Measurements from ENCODE around the gene COL6A1.
"Not testable (repeated sequence)": the region's sequence is repeated elsewhere in the genome, so short reads cannot be mapped to it uniquely, and the experiment has no call there.

Gene COL6A1

GRCh38 chr21:45969921-45970673 is 11.5 kb upstream of the COL6A1 start:
- Mint-ChIP-seq H3K4me1 (ENCODE audit: low read depth) (peaks cover 16% of the 10 kb centered on the region), H3K36me3 (ENCODE audit: low read depth) (no peaks in the 10 kb centered on the region), H3K4me3 (no peak overlapping the region), H3K9me3 (no peaks in the 10 kb centered on the region), H3K27me3 (peaks cover 50% of the 10 kb centered on the region), H3K27ac (no peak overlapping the region)
- intact Hi-C loops (cut with micrococcal nuclease) = no loop called here

GRCh38 chr21:45970674-45971615 is 10.6 kb upstream of the COL6A1 start:
- Mint-ChIP-seq H3K4me3 (no peak overlapping the region), H3K36me3 (ENCODE audit: low read depth) (no peaks in the 10 kb centered on the region), H3K9me3 (no peaks in the 10 kb centered on the region), H3K27ac (no peak overlapping the region), H3K4me1 (ENCODE audit: low read depth) (peaks cover 23% of the 10 kb centered on the region), H3K27me3 (peaks cover 59% of the 10 kb centered on the region)
- intact Hi-C loops (cut with micrococcal nuclease) = no loop called here

- H3K27ac Mint-ChIP-seq = no peak overlapping the region
- H3K36me3 Mint-ChIP-seq (ENCODE audit: low read depth) = no peaks in the 10 kb centered on the region
- no peak overlapping the region for H3K4me3 Mint-ChIP-seq
- peaks cover 23% of the 10 kb centered on the region for H3K4me1 Mint-ChIP-seq (ENCODE audit: low read depth)
- intact Hi-C loops (cut with micrococcal nuclease) = no loop called here
- peaks cover 67% of the 10 kb centered on the region for H3K27me3 Mint-ChIP-seq
- H3K9me3 Mint-ChIP-seq = no peaks in the 10 kb centered on the region
Measured at GRCh38 chr21:45971616-45972352, 9.8 kb upstream of the COL6A1 start.

GRCh38 chr21:45972353-45972715 is 9.2 kb upstream of the COL6A1 start:
- intact Hi-C loops (cut with micrococcal nuclease) = no loop called here
- Mint-ChIP-seq H3K36me3 (ENCODE audit: low read depth) (no peaks in the 10 kb centered on the region), H3K27me3 (peaks cover 72% of the 10 kb centered on the region)

GRCh38 chr21:45972716-45973474 is 8.7 kb upstream of the COL6A1 start:
- H3K4me1 Mint-ChIP-seq (ENCODE audit: low read depth) = peaks cover 23% of the 10 kb centered on the region
- intact Hi-C loops (cut with micrococcal nuclease) = no loop called here
- no peaks in the 10 kb centered on the region for H3K36me3 Mint-ChIP-seq (ENCODE audit: low read depth)
- H3K4me3 Mint-ChIP-seq = peak overlapping the region; percentile 69
- H3K9me3 Mint-ChIP-seq = no peaks in the 10 kb centered on the region
- no peak overlapping the region for H3K27ac Mint-ChIP-seq
- peaks cover 74% of the 10 kb centered on the region for H3K27me3 Mint-ChIP-seq

More at GRCh38 chr21:45972353-45972715, 9.2 kb upstream of the COL6A1 start:
- Mint-ChIP-seq H3K9me3 (no peaks in the 10 kb centered on the region), H3K4me1 (ENCODE audit: low read depth) (peaks cover 23% of the 10 kb centered on the region), H3K27ac (no peak overlapping the region), H3K4me3 (no peak overlapping the region)

- H3K36me3 Mint-ChIP-seq (ENCODE audit: low read depth) = no peaks in the 10 kb centered on the region
- peak overlapping the region; percentile 22 for H3K27ac Mint-ChIP-seq
- no peaks in the 10 kb centered on the region for H3K9me3 Mint-ChIP-seq
- H3K27me3 Mint-ChIP-seq = peaks cover 81% of the 10 kb centered on the region
- peak overlapping the region; percentile 69 for H3K4me3 Mint-ChIP-seq
- intact Hi-C loops (cut with micrococcal nuclease) = no loop called here
- peaks cover 23% of the 10 kb centered on the region for H3K4me1 Mint-ChIP-seq (ENCODE audit: low read depth)
Measured at GRCh38 chr21:45973475-45974072, 8.0 kb upstream of the COL6A1 start.

GRCh38 chr21:45974073-45975019 is 7.2 kb upstream of the COL6A1 start:
- H3K27me3 Mint-ChIP-seq = peaks cover 88% of the 10 kb centered on the region
- H3K9me3 Mint-ChIP-seq = no peaks in the 10 kb centered on the region
- H3K4me1 Mint-ChIP-seq (ENCODE audit: low read depth) = peaks cover 23% of the 10 kb centered on the region
- peak overlapping the region; percentile 69 for H3K4me3 Mint-ChIP-seq
- no peaks in the 10 kb centered on the region for H3K36me3 Mint-ChIP-seq (ENCODE audit: low read depth)
- peak overlapping the region; percentile 22 for H3K27ac Mint-ChIP-seq
- intact Hi-C loops (cut with micrococcal nuclease) = no loop called here

GRCh38 chr21:45975020-45975666 is 6.4 kb upstream of the COL6A1 start:
- intact Hi-C loops (cut with micrococcal nuclease) = no loop called here
- Mint-ChIP-seq H3K4me3 (no peak overlapping the region), H3K4me1 (ENCODE audit: low read depth) (peaks cover 23% of the 10 kb centered on the region), H3K9me3 (no peaks in the 10 kb centered on the region), H3K27me3 (peaks cover 90% of the 10 kb centered on the region), H3K36me3 (ENCODE audit: low read depth) (no peaks in the 10 kb centered on the region), H3K27ac (no peak overlapping the region)

GRCh38 chr21:45975667-45976409 is 5.7 kb upstream of the COL6A1 start:
- intact Hi-C loops (cut with micrococcal nuclease); H3K27ac Mint-ChIP-seq; H3K4me3 Mint-ChIP-seq; H3K9me3 Mint-ChIP-seq; H3K36me3 Mint-ChIP-seq (ENCODE audit: low read depth): not testable (repeated sequence)
- H3K27me3 Mint-ChIP-seq = peaks cover 84% of the 10 kb centered on the region
- H3K4me1 Mint-ChIP-seq (ENCODE audit: low read depth) = peaks cover 23% of the 10 kb centered on the region

GRCh38 chr21:45976701-45977311 is 4.8 kb upstream of the COL6A1 start:
- intact Hi-C loops (cut with micrococcal nuclease) = no loop called here

GRCh38 chr21:45977396-45977795 is 4.2 kb upstream of the COL6A1 start:
- Mint-ChIP-seq H3K27ac (no peak overlapping the region), H3K4me1 (ENCODE audit: low read depth) (peaks cover 23% of the 10 kb centered on the region), H3K4me3 (no peak overlapping the region), H3K9me3 (no peaks in the 10 kb centered on the region), H3K36me3 (ENCODE audit: low read depth) (no peaks in the 10 kb centered on the region), H3K27me3 (peaks cover 72% of the 10 kb centered on the region)
- intact Hi-C loops (cut with micrococcal nuclease) = no loop called here

More at GRCh38 chr21:45976701-45977311, 4.8 kb upstream of the COL6A1 start:
- H3K4me1 Mint-ChIP-seq (ENCODE audit: low read depth) = peaks cover 23% of the 10 kb centered on the region
- H3K27ac Mint-ChIP-seq = no peak overlapping the region
- H3K36me3 Mint-ChIP-seq (ENCODE audit: low read depth) = no peaks in the 10 kb centered on the region
- H3K4me3 Mint-ChIP-seq = no peak overlapping the region
- H3K27me3 Mint-ChIP-seq = peaks cover 75% of the 10 kb centered on the region
- H3K9me3 Mint-ChIP-seq = no peaks in the 10 kb centered on the region
